Neural cell (in vitro differentiated cells): ENCODE data around the gene PLEKHF1.

Experiments
- CTCF ChIP-seq: fragments of 450-650 bp; IDR thresholded peaks from 2 replicates; pipeline ENCODE4 v1.5.1; 2014; ENCODE audit warnings: antibody characterized with exemption, mild to moderate bottlenecking, moderate library complexity; ENCODE audit not compliant: poor library complexity, severe bottlenecking
- EZH2 ChIP-seq: fragments of 200-600, 300-800 bp; shearing (Covaris generic), sonication (generic); IDR thresholded peaks from 2 replicates; pipeline ENCODE4 v1.6.1; 2014; ENCODE audit warnings: antibody characterized with exemption, low read length, borderline replicate concordance, mild to moderate bottlenecking; ENCODE audit not compliant: insufficient read depth, poor library complexity, severe bottlenecking
- POLR2AphosphoS5 ChIP-seq: IDR thresholded peaks from 2 replicates; pipeline ENCODE4 v1.6.1; 2012
- RAD21 ChIP-seq: fragments of 450-650 bp; conservative IDR thresholded peaks from 2 replicates; pipeline ENCODE4 v1.6.1; 2014; ENCODE audit warnings: antibody characterized with exemption, mild to moderate bottlenecking, moderate library complexity
- SMC3 ChIP-seq: fragments of 450-650 bp; conservative IDR thresholded peaks from 2 replicates; pipeline ENCODE4 v1.6.1; 2014; ENCODE audit warnings: antibody characterized with exemption, mild to moderate bottlenecking, moderate library complexity; ENCODE audit not compliant: poor library complexity

DNA sequence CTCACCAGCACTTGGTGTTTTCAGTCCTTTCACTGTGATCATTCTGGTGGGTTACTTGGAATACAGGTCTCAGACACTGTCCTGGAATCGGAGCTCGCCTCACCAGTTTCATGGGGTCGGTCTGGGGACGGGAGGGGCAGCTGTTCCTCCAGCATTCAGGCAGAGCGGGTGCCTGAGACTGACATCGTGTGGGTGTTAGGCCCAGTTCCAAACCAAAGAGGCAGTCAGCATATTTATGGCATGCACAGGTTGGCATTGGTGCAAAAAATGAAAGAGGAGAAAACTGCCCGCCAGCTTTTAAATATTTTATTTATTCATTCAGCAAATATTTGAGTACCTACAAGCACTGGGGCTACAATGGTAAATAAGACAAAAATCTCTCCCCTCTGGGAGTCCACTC lies 20.1 kb downstream of the PLEKHF1 start:
- TF ChIP-seq CTCF = no peak
- TF ChIP-seq EZH2 = no peak
- TF ChIP-seq POLR2AphosphoS5 = no peak
- no peak for TF ChIP-seq SMC3
- no peak for TF ChIP-seq RAD21
